ENCODE measurements around the gene DAPK2.

DNA sequence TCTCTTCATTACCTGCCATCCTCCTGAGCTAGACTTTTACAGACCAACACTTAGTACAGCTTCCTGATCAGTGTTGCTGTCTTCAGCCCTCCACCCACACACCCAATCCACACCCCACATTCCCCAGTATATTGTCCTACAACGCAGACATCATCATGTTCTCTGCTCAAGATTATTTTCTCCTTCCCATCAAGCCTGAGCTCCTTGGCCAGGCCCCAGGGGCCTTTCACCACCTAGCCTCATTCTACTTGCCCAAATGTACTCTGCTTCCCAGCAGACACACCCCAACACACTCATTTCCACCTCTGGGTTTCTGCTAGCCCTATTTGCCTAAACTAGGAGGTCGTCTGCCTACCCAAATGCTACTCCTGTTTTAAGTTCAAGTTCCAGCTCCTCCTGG is 37.0 kb downstream of the DAPK2 start:
- TF ChIP-seq, protein P1, sequence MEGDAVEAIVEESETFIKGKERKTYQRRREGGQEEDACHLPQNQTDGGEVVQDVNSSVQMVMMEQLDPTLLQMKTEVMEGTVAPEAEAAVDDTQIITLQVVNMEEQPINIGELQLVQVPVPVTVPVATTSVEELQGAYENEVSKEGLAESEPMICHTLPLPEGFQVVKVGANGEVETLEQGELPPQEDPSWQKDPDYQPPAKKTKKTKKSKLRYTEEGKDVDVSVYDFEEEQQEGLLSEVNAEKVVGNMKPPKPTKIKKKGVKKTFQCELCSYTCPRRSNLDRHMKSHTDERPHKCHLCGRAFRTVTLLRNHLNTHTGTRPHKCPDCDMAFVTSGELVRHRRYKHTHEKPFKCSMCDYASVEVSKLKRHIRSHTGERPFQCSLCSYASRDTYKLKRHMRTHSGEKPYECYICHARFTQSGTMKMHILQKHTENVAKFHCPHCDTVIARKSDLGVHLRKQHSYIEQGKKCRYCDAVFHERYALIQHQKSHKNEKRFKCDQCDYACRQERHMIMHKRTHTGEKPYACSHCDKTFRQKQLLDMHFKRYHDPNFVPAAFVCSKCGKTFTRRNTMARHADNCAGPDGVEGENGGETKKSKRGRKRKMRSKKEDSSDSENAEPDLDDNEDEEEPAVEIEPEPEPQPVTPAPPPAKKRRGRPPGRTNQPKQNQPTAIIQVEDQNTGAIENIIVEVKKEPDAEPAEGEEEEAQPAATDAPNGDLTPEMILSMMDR (IDR thresholded peaks at IDR 0.05) = no peak
- TF ChIP-seq POLR2A (IDR thresholded peaks at IDR 0.05) = no peak
